RWPE2 (cell line): ENCODE results near the gene ATOH8.

Experiments
- ATAC-seq: fragments of 200-7000 bp; cut with Tn5 transposase; 3 replicates; pipeline ENCODE4 v1.9.1; 2021; ENCODE audit warnings: low read depth
- DNase-seq: peaks from one replicate; pipeline ENCODE4 v3.0.0-alpha.2; 2020; ENCODE audit warnings: low spot score
- H3K27ac ChIP-seq: fragments of 450-650 bp; 2 replicates; pipeline ENCODE4 v1.5.1; 2017; ENCODE audit warnings: mild to moderate bottlenecking; ENCODE audit not compliant: poor library complexity, severe bottlenecking
- H3K27me3 ChIP-seq: fragments of 250-450 bp; sonication (Bioruptor Pico); 2 replicates; pipeline ENCODE4 v1.5.1; 2021; ENCODE audit warnings: mild to moderate bottlenecking, moderate library complexity; ENCODE audit not compliant: insufficient read depth, poor library complexity, severe bottlenecking
- H3K36me3 ChIP-seq: fragments of 250-450 bp; sonication (Bioruptor Pico); 2 replicates; pipeline ENCODE4 v1.5.1; 2020; ENCODE audit warnings: low read depth, mild to moderate bottlenecking, moderate library complexity
- H3K4me1 ChIP-seq: fragments of 250-450 bp; sonication (Bioruptor Pico); 2 replicates; pipeline ENCODE4 v1.5.1; 2021; ENCODE audit warnings: mild to moderate bottlenecking, moderate library complexity; ENCODE audit not compliant: insufficient read depth, poor library complexity, severe bottlenecking
- H3K4me3 ChIP-seq: fragments of 250-450 bp; sonication (Bioruptor Pico); 2 replicates; pipeline ENCODE4 v1.5.1; 2021; ENCODE audit warnings: mild to moderate bottlenecking, moderate library complexity; ENCODE audit not compliant: severe bottlenecking
- H3K9me3 ChIP-seq: fragments of 250-450 bp; sonication (Bioruptor Pico); 2 replicates; pipeline ENCODE4 v1.5.1; 2021; ENCODE audit warnings: mild to moderate bottlenecking, moderate library complexity; ENCODE audit not compliant: severe bottlenecking
- CTCF ChIP-seq: fragments of 450-650 bp; IDR thresholded peaks from one replicate; pipeline ENCODE4 v1.5.1; 2017; ENCODE audit warnings: mild to moderate bottlenecking, moderate library complexity; ENCODE audit not compliant: poor library complexity, severe bottlenecking

ATOH8 gene

GRCh38 chr2:85807756-85808155 is 54.0 kb downstream of the ATOH8 start:
- H3K36me3 ChIP-seq: no peaks in the 10 kb centered on the region
- H3K27ac ChIP-seq: no peak overlapping the region
- H3K4me3 ChIP-seq: no peak overlapping the region
- H3K4me1 ChIP-seq: no peaks in the 10 kb centered on the region
- DNase-seq: no peak
- no peak for ATAC-seq
- TF ChIP-seq CTCF: no peak
- no peaks in the 10 kb centered on the region for H3K27me3 ChIP-seq
- H3K9me3 ChIP-seq: peaks cover 1% of the 10 kb centered on the region

- H3K36me3 ChIP-seq: no peaks in the 10 kb centered on the region
- H3K9me3 ChIP-seq: no peaks in the 10 kb centered on the region
- no peaks in the 10 kb centered on the region for H3K27me3 ChIP-seq
- H3K4me3 ChIP-seq: no peak overlapping the region
- DNase-seq (no peak), ATAC-seq (no peak)
- H3K4me1 ChIP-seq: no peaks in the 10 kb centered on the region
- TF ChIP-seq CTCF: no peak
- no peak overlapping the region for H3K27ac ChIP-seq
These were observed 56.8 kb downstream of the ATOH8 start for GRCh38 chr2:85810371-85811179.

GRCh38 chr2:85811180-85812093 is 57.6 kb downstream of the ATOH8 start:
- DNase-seq: no peak
- no peak overlapping the region for H3K27ac ChIP-seq

GRCh38 chr2:85812094-85812735 is 58.4 kb downstream of the ATOH8 start:
- ATAC-seq (no peak), DNase-seq (no peak)
- no peak for TF ChIP-seq CTCF

More at GRCh38 chr2:85811180-85812093, 57.6 kb downstream of the ATOH8 start:
- Histone ChIP-seq H3K36me3 (no peaks in the 10 kb centered on the region), H3K27me3 (no peaks in the 10 kb centered on the region), H3K4me3 (no peak overlapping the region), H3K4me1 (no peaks in the 10 kb centered on the region), H3K9me3 (no peaks in the 10 kb centered on the region)
- no peak for ATAC-seq
- TF ChIP-seq CTCF: no peak

More at GRCh38 chr2:85812094-85812735, 58.4 kb downstream of the ATOH8 start:
- Histone ChIP-seq H3K27me3 (no peaks in the 10 kb centered on the region), H3K4me1 (no peaks in the 10 kb centered on the region), H3K4me3 (no peak overlapping the region), H3K9me3 (no peaks in the 10 kb centered on the region), H3K27ac (no peak overlapping the region), H3K36me3 (no peaks in the 10 kb centered on the region)
